HG03108 (cell line): Measurements from ENCODE around the gene IST1.
"Not testable (repeated sequence)": the region's sequence is repeated elsewhere in the genome, so short reads cannot be mapped to it uniquely, and the experiment has no call there.

ENCODE experiments used
- ATAC-seq: cut with Tn5 transposase; IDR thresholded peaks from one replicate; pipeline ENCODE4 v1.9.1; 2021; ENCODE audit warnings: moderate library complexity; ENCODE audit not compliant: unreplicated experiment

Gene IST1

DNA sequence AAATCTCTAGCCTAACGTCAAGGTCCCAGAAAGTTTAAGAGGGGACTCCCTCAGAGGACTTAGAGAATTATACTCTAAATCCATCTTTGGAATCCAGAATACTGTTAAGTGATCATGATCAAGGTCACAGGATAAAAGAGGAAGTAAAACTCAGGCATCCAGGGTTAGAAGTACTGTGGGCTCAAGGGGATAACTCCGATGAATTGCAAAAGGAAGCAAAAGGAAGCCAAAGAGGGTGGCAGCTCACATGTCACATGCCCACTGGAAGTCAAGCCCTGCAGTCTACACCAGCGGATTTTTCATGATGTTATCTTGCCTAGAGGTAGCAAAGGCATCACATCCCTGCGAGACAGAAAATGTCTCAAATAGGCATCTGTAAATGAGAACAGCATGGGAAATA, 15.2 kb upstream of the IST1 start:
- ATAC-seq = no peak

GRCh38 chr16:71882505-71883167, 12.7 kb upstream of the IST1 start:
- ATAC-seq = peak; percentile 45

GRCh38 chr16:71883168-71883848, 12.0 kb upstream of the IST1 start:
- ATAC-seq = peak; percentile 48

GRCh38 chr16:71883849-71884638, 11.3 kb upstream of the IST1 start, which contains the start of gene ZNF821:
ZNF821 (minus strand) TSS chr16:71884182; CDS start chr16:71879946, 4,236 bp downstream.
- ATAC-seq = peak; percentile 34

DNA sequence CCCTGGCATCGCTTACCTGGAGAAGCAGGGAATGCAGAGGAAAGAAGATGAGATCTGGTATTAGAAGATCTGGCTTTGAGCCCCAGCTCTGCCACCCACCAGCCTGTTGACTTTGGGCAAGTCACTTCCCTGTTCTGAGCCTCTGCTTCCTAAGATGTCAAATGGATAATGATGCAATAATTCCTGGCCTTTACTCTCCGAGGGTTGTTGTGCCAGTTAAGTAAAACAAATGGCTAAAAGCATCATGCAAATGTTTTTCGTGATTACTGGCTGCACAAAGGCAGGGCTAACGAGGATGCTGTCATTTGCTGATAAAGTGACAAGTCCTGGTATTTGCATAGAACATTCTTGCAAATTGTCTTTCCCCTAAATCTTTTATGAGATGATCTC, 10.1 kb upstream of the IST1 start:
- no peak for ATAC-seq

DNA sequence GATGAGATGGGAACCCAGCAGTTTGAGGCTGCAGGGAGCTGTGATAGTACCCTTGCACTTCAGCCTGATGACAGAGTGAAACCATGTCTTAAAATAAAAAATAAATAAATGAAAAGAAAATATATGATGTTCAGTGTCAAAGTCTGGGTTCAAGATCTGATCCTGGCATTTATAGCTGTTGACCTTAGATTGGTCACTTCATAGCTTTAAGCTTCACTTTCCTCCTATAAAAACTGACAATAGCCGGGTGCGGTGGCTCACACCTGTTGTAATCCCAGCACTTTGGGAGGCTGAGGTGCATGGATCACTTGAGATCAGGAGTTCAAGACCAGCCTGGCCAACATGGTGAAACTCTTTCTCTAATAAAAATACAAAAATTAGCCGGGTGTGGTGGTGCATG, 6.2 kb upstream of the IST1 start:
- ATAC-seq = no peak

GRCh38 chr16:71893888-71894228, 1.5 kb upstream of the IST1 start:
- ATAC-seq = no peak

GRCh38 chr16:71894229-71894920, 956 bp upstream of the IST1 start:
- peak; percentile 14 for ATAC-seq

DNA sequence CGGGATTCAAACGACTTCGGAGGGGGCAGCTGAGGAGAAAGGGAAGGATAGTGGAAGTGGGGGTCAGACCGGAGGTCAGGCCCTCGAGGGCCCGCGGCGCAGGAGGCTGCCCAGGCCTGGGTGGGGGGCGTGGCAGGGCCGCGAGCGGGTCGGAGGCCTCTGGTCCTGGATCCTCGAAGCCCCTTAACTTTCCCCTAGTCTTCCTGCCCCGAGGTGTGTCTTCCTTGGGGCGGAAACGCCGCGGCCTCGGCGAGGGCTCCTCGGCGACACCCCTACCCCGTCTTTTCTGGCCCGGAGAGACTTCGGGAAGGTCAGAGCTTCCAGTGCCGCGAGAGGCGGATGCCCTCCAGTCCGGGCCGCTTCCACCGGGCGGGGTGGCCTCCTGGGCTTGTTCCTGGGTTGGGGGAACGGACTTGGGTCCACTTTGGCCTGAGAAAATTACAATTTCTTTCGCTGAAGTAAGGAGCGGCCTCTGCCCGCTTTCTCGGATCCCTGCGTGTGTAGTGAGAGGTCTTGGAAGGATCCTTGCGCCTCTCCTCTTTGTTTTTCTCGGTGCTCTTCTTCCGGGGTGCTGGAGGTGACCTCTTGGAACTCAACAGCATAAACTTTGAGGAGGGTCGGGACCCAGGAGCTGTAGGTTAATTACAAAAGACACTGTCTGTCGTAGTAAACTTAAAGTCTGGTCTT, 491 bp downstream of the IST1 start:
- ATAC-seq = peak; percentile 5

- ATAC-seq = no peak
Measured at GRCh38 chr16:71896764-71897368, 1.5 kb downstream of the IST1 start.

GRCh38 chr16:71899171-71899570, 3.8 kb downstream of the IST1 start:
- ATAC-seq = no peak

DNA sequence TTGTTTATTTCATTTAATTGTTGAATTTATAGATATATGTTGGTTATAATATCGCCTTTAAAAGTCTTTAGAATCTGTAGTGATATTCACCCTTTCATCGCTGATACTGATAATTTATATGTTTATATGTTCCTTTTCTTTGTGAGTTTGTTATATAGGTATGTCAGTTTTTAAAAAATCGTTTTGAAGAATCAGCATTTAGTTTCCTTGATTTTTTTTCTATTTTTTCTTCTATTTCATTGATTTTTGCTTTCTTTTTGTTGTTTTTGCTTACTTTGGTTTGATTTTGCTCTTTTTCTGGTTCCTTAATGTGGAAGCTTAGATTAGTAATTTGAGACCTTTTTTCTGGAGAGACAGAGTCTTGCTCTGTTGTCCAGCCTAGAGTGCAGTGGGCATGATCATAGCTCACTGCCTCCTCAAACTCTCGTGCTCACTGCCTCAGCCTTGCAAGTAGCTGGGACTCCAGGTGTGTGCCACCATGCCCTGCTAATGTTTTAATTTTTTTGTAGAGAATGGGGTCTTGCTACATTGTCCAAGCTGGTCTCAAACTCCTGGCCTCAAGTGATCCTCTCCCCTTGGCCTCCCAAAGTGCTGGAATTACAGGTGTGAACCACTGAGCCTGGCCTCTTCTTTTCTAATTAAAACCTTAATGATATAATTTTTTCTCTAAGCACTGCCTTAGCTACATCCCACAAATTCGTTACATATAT, 7.5 kb downstream of the IST1 start:
- no peak for ATAC-seq

DNA sequence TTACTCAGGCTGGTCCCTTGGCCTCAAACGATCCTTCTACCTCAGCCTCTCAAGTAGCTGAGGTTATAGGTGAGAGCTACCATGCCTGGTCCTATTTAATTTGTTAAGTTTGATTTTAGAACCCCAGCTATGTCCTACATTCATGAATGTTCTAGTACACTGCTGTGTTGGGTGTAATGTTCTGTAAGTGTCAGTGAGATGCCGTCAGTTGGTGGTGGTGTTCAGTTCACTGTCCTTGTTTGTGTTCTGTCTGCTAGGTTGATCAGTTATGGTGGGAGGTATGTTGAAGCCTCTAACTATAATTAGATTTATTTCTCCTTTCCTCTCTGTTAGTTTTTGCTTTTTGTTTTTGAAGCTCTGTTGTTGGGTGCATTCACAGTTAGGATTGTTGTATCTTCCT, 8.3 kb downstream of the IST1 start:
- no peak for ATAC-seq

DNA sequence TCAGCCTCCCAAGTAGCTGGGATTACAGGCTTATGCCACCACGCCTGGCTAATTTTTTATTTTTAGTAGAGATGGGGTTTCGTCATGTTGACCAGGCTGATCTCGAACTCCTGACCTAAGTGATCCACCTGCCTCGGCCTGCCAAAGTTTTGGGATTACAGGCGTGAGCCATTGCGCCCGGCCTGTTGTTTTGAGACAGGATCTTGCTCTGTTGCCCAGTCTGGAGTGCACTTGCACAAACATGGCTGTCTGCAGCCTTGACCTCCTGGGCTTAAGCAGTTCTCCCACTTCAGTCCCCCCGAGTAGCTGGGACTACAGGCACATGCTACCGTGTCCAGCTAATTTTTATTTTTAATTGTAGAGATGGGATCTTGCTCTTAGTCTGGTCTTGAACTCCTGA, 8.9 kb downstream of the IST1 start:
- no peak for ATAC-seq

- not testable (repeated sequence) for ATAC-seq
Measured at GRCh38 chr16:71905765-71906164, 10.4 kb downstream of the IST1 start.

DNA sequence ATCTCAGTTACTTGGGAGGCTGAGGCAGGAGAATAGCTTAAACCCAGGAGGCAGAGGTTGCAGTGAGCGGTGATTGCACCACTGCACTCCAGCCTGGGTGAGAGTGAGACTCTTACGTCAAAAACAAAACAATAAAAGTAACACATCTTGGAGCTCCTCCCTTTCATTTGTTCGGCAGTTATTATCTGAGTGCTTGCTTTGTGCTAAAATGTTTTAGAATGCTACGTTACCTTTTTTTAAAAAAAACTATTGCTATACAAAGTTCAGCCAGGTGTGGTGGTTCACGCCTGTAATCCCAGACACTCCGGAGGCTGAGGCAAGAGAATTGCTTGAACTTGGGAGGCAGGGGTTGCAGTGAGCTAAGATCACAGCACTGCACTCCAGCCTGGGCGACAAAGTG, 15.8 kb downstream of the IST1 start:
- ATAC-seq = no peak

DNA sequence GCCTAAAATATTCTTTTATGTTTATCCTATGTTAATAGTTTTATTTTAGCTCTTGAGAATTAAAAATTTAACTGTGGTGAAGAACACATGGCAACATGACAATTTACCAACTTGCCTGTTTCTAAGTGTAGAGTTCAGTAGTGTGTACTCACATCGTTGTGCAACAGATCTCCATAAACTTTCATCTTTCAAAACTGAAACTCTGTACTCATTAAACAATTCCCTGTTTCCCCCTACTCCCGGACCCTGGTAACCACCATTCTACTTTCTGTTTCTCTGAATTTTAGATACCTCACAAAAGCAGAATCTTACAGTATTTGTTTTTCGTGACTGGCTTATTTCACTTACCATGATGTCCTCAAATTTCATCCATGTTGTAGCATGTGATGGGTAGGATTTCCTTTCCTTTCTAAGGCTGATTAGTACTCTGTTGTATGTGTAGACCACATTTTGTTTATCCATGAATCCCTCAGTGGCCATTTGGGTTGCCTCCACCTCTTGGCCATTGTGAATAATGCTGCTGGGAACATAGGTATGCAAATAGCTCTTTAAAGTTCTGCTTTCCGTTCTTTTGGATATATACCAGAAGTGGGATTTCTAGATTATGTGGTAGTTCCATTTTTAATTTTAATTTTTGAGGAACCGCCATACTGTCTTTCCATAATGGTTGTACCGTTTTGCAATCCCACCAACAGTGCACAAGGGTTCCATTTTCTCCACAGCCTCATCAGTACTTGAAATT, 17.4 kb downstream of the IST1 start:
- no peak for ATAC-seq

DNA sequence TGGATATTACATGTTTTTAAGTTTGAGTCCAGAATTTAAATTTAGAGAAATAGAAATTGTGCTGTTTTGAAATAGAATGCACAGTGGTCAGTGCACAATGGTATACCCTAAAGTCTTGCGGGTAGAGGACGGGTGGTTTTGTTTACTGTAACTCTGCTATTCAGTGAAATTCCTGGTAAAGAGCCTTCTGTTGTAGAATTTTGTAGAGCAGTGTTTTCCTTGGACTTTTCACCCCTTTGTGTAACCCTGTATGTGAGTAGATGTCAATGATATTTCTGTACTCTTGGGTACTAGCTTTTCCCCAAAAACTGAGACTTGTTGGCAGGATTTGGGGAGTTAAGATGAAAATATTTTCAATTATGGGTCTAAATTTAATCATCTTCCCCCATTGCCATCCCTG, 19.5 kb downstream of the IST1 start:
- ATAC-seq = no peak

DNA sequence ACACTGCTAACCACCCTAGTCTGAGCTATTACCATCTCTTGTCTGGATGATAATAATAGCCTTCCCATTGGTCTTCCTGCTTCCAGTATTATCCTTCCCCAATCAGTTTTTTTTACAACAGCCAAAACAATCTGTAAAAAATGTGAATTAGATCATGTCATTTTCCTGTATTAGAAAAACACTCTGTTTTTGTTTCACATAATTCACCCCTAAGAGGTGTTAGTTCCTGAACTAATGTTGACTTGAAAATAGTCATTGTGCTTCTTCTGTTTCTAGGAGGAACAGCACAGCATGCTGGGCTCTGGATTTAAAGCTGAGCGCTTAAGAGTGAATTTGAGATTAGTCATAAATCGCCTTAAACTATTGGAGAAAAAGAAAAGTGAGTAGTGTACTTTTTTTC, 20.0 kb downstream of the IST1 start:
- ATAC-seq = no peak
